GM12878 (cell line): ENCODE measurements around the gene DUOXA1.

Experiments
- EGR1 ChIP-seq, 2 experiments: IDR thresholded peaks; 1 replicate in 1 of 2; 2 replicates in 1 of 2; pipeline ENCODE4 v1.6.1; 2011 to 2012; ENCODE audit warnings: low read depth in 2 of 2, low read length in 2 of 2, borderline replicate concordance in 1 of 2, mild to moderate bottlenecking in 1 of 2, moderate library complexity in 1 of 2
- KLF5 ChIP-seq: fragments of 450-650 bp; IDR thresholded peaks from 2 replicates; pipeline ENCODE4 v1.6.1; 2014; ENCODE audit warnings: mild to moderate bottlenecking; ENCODE audit not compliant: partially characterized antibody
- POLR2AphosphoS5 ChIP-seq: IDR thresholded peaks from 2 replicates; pipeline ENCODE4 v1.6.1; 2011; ENCODE audit warnings: mild to moderate bottlenecking, low read length, inconsistent platforms
- RCOR1 ChIP-seq: conservative IDR thresholded peaks from 2 replicates; pipeline ENCODE4 v1.6.1; 2012; ENCODE audit warnings: low read depth, low read length, improper control_type of control experiment
- TBL1XR1 ChIP-seq: IDR thresholded peaks from 2 replicates; pipeline ENCODE4 v1.6.1; 2012; ENCODE audit warnings: low read depth, low read length, improper control_type of control experiment
- TCF3 ChIP-seq: IDR thresholded peaks from 2 replicates; pipeline ENCODE4 v1.6.1; 2012; ENCODE audit warnings: low read depth, mild to moderate bottlenecking, low read length, borderline replicate concordance; ENCODE audit not compliant: insufficient read depth

DNA sequence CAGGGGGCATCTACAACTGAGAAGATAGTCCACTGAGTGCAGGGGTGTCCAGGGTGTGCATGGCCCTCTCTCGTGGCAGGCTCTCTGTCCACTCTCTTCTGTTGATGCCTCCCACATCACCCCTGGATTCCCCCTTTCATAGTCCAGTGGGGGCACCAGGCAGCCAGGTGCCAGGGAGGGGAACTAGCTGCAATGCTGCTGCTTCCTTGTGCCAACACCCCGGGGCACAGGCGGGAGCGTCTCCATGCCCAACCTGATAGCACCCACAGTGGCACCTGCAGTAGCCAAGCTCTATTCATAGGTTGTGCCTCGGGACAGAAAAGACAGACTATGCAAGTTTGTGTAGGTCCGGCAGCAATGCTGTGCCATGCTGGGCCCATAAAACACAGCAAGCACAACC, 27.5 kb downstream of the DUOXA1 start:
- TF ChIP-seq TCF3 (no peak), EGR1 (IDR thresholded peaks at IDR 0.05; ENCODE audit: borderline replicate concordance in 1 of 2, low read depth in 2 of 2, low read length in 2 of 2) (no peak), RCOR1 (no peak), TBL1XR1 (no peak), POLR2AphosphoS5 (no peak), KLF5 (no peak)
